Upper lobe of left lung (tissue), 4 donors: ENCODE results near the gene TSPYL6.

Experiments
- CTCF ChIP-seq, 6 experiments: fragments of 450-650 bp in 4 of 6; fragments of 200-600 bp in 2 of 6; sonication (generic) in 2 of 6; IDR thresholded peaks; one replicate each; pipeline ENCODE4 v1.5.1; 2016 to 2019; ENCODE audit warnings: antibody characterized with exemption in 6 of 6
- POLR2A ChIP-seq, 4 donors: fragments of 450-650 bp; IDR thresholded peaks; one replicate each; pipeline ENCODE4 v1.5.1; 2016 to 2017; ENCODE audit warnings: antibody characterized with exemption in 4 of 4, mild to moderate bottlenecking in 2 of 4

- TF ChIP-seq CTCF (IDR thresholded peaks at IDR 0.05) (no peak), POLR2A (IDR thresholded peaks at IDR 0.05) (no peak)
These were observed 31.0 kb downstream of the TSPYL6 start for GRCh38 chr2:54224997-54225396.
